GM12872 (cell line): Measurements from ENCODE around the gene SCYL3.

Source experiments
- CTCF ChIP-seq: IDR thresholded peaks from 3 replicates; pipeline ENCODE4 v1.5.1; 2011; ENCODE audit warnings: low read depth, mild to moderate bottlenecking, low read length, moderate library complexity; ENCODE audit not compliant: insufficient read depth

SCYL3 gene

GRCh38 chr1:169848456-169848855 lies 45.2 kb downstream of the SCYL3 start:
- TF ChIP-seq CTCF = no peak

DNA sequence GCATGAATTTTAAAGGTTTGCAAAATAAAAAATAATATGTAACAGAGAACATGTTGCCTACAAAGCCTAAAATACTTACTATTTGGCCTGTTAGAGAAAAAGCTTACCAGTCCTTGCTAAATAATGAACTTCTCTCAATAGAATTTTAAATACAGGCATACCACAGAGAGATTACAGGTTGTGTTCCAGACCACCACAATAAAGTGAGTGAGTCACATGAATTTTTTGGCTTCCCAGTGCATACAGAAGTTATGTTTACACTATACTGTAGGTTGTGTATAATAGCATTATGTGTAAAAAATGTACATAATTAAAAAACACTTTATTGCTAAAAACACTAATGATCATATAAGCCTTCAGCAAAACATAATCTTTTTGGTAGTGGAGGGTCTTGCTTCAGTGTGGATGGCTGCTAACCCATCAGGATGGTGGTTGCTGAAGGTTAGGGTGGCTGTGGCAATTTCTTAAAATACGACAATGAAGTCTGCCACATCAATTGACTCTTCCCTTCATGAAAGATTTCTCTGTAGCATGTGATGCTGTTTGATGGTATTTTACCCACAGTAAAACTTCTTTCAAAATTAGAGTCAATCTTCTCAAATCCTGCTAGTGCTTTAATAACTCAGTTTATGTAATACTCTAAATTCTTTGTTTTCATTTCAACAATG lies 48.6 kb downstream of the SCYL3 start:
- no peak for TF ChIP-seq CTCF

- TF ChIP-seq CTCF = no peak
Observed at GRCh38 chr1:169838942-169839341, 54.8 kb downstream of the SCYL3 start.

DNA sequence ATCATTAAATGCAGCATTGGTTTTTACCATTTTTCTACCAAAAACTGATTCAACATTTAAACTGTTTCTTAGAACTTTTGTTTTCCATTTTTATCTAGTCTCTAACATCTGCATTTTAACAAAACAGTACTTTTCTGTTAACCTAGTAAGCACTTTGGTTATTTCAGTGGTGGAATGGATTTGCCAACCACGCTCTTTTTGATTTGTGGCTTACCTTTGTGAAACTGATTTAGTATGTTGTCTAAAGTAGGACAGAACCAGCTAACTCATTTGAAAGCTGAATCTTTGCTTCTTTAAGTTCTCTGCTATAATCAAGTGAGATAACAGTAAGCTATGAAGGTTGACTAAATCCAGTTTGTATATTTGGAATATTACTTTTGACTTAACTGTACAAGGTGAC lies 57.5 kb downstream of the SCYL3 start:
- TF ChIP-seq CTCF = no peak

DNA sequence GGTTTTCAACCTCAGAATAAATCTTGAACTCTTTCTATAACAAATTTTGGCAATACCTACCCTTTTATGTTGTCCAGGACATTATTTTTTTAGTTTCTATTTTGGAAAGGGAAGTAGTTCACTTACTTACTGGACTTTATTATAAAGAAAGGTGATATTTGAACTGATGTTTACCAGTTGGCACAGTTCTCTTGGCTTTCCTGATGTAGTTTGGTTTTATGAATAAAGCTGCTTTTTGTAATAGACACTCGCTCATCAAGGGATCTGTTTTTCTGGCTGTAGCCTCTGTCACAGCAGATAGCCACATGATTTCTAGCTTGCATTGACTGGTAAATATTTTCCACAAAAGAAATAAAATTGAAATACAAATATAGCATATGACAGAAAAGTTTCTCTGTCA lies 58.0 kb downstream of the SCYL3 start:
- TF ChIP-seq CTCF = no peak

- no peak for TF ChIP-seq CTCF
Observed at GRCh38 chr1:169834869-169835268, 58.8 kb downstream of the SCYL3 start.

- no peak for TF ChIP-seq CTCF
Observed at GRCh38 chr1:169833179-169833901, 60.4 kb downstream of the SCYL3 start.
